ENCODE data around the gene PTPRG.
"Not testable (repeated sequence)": the region's sequence is repeated elsewhere in the genome, so short reads cannot be mapped to it uniquely, and the experiment has no call there.

The PTPRG gene

GRCh38 chr3:61547625-61548024 is 13.7 kb upstream of the PTPRG start:
- H2AFZ ChIP-seq (ENCODE audit: insufficient read depth, low read length, poor library complexity), result no peak overlapping the region
- no peaks in the 10 kb centered on the region for H3K27me3 ChIP-seq (ENCODE audit: insufficient read depth, low read length)
- H3K4me3 ChIP-seq (ENCODE audit: low read depth, low read length), result no peak overlapping the region

GRCh38 chr3:61552704-61553103 is 8.7 kb upstream of the PTPRG start:
- H3K18ac ChIP-seq (ENCODE audit: low read length); H2BK12ac ChIP-seq (ENCODE audit: low read length); H3K27ac ChIP-seq (ENCODE audit: low read depth, low read length); H2AK5ac ChIP-seq (ENCODE audit: low read length); H3K9ac ChIP-seq (ENCODE audit: low read length); H4K91ac ChIP-seq (ENCODE audit: low read depth, low read length); H3K27me3 ChIP-seq (ENCODE audit: insufficient read depth, low read length); H3K4me3 ChIP-seq (ENCODE audit: low read depth, low read length); H3K79me2 ChIP-seq (ENCODE audit: control insufficient read depth, insufficient read depth, low read length, poor library complexity); H2BK120ac ChIP-seq (ENCODE audit: insufficient read depth, low read length, poor library complexity); H3K4me1 ChIP-seq (ENCODE audit: control insufficient read depth in 1 of 2, insufficient read depth in 2 of 2, low read length in 2 of 2); H3K14ac ChIP-seq (ENCODE audit: low read length); H3K36me3 ChIP-seq (ENCODE audit: control insufficient read depth in 1 of 2, insufficient read depth in 2 of 2, low read length in 2 of 2); H4K12ac ChIP-seq (ENCODE audit: low read depth, low read length); DNase-seq; H3K4ac ChIP-seq (ENCODE audit: low read depth, low read length); H3K9me3 ChIP-seq (ENCODE audit: insufficient read depth, low read depth, low read length); H2BK5ac ChIP-seq (ENCODE audit: low read depth, low read length, poor library complexity); H4K8ac ChIP-seq (ENCODE audit: low read depth, low read length); H3K23ac ChIP-seq (ENCODE audit: low read length); H3K79me1 ChIP-seq (ENCODE audit: low read length); H2AFZ ChIP-seq (ENCODE audit: insufficient read depth, low read length, poor library complexity); H3K4me2 ChIP-seq (ENCODE audit: low read length): not testable (repeated sequence)
- no CpG with 5 or more reads among the region's 8 CpGs for WGBS (ENCODE audit: extremely low coverage, insufficient coverage, insufficient read length)

More at GRCh38 chr3:61547625-61548024, 13.7 kb upstream of the PTPRG start:
- H4K8ac ChIP-seq (ENCODE audit: low read depth, low read length), result no peak overlapping the region
- H3K9ac ChIP-seq (ENCODE audit: low read length), result no peak overlapping the region
- no peak overlapping the region for H3K27ac ChIP-seq (ENCODE audit: low read depth, low read length)
- H3K18ac ChIP-seq (ENCODE audit: low read length), result no peak overlapping the region
- no peak overlapping the region for H2BK5ac ChIP-seq (ENCODE audit: low read depth, low read length, poor library complexity)
- H4K91ac ChIP-seq (ENCODE audit: low read depth, low read length), result no peak overlapping the region
- H3K79me1 ChIP-seq (ENCODE audit: low read length), result no peaks in the 10 kb centered on the region
- H4K12ac ChIP-seq (ENCODE audit: low read depth, low read length), result no peak overlapping the region
- H3K4me2 ChIP-seq (ENCODE audit: low read length), result no peak overlapping the region
- no CpG with 5 or more reads among the region's 4 CpGs for WGBS (ENCODE audit: extremely low coverage, insufficient coverage, insufficient read length)
- no peak overlapping the region for H3K4ac ChIP-seq (ENCODE audit: low read depth, low read length)
- no peaks in the 10 kb centered on the region for H3K79me2 ChIP-seq (ENCODE audit: control insufficient read depth, insufficient read depth, low read length, poor library complexity)
- H2AK5ac ChIP-seq (ENCODE audit: low read length), result no peak overlapping the region
- H3K14ac ChIP-seq (ENCODE audit: low read length), result no peak overlapping the region
- no peak overlapping the region for H2BK120ac ChIP-seq (ENCODE audit: insufficient read depth, low read length, poor library complexity)
- H3K36me3 ChIP-seq (ENCODE audit: control insufficient read depth in 1 of 2, insufficient read depth in 2 of 2, low read length in 2 of 2), result no peaks in the 10 kb centered on the region
- H2BK12ac ChIP-seq (ENCODE audit: low read length), result no peak overlapping the region
- no peaks in the 10 kb centered on the region for H3K4me1 ChIP-seq (ENCODE audit: control insufficient read depth in 1 of 2, insufficient read depth in 2 of 2, low read length in 2 of 2)
- peaks cover 2% of the 10 kb centered on the region for H3K9me3 ChIP-seq (ENCODE audit: insufficient read depth, low read depth, low read length)
- H3K23ac ChIP-seq (ENCODE audit: low read length), result no peak overlapping the region
- DNase-seq, result no peak

- DNase-seq, result peak; percentile 9 to 10
- H2AK5ac ChIP-seq (ENCODE audit: low read length), result no peak overlapping the region
- H3K14ac ChIP-seq (ENCODE audit: low read length), result no peak overlapping the region
- peaks cover 3% of the 10 kb centered on the region for H3K9me3 ChIP-seq (ENCODE audit: insufficient read depth, low read depth, low read length)
- H2BK12ac ChIP-seq (ENCODE audit: low read length), result no peak overlapping the region
- peaks cover 12 to 22% of the 10 kb centered on the region in 2 experiments for H3K4me1 ChIP-seq (ENCODE audit: control insufficient read depth in 1 of 2, insufficient read depth in 2 of 2, low read length in 2 of 2)
- H3K9ac ChIP-seq (ENCODE audit: low read length), result no peak overlapping the region
- peak overlapping the region; percentile 3 for H3K23ac ChIP-seq (ENCODE audit: low read length)
- H3K27me3 ChIP-seq (ENCODE audit: insufficient read depth, low read length), result peaks cover 4% of the 10 kb centered on the region
- no peak overlapping the region for H2BK120ac ChIP-seq (ENCODE audit: insufficient read depth, low read length, poor library complexity)
- no CpG with 5 or more reads among the region's 7 CpGs for WGBS (ENCODE audit: extremely low coverage, insufficient coverage, insufficient read length)
- H2BK5ac ChIP-seq (ENCODE audit: low read depth, low read length, poor library complexity), result no peak overlapping the region
- H3K27ac ChIP-seq (ENCODE audit: low read depth, low read length), result peak overlapping the region; percentile 8
- H3K4me2 ChIP-seq (ENCODE audit: low read length), result peak overlapping the region; percentile 51
- H3K79me1 ChIP-seq (ENCODE audit: low read length), result peaks cover 21% of the 10 kb centered on the region
- H3K4me3 ChIP-seq (ENCODE audit: low read depth, low read length), result no peak overlapping the region
- H4K91ac ChIP-seq (ENCODE audit: low read depth, low read length), result no peak overlapping the region
- no peak overlapping the region for H3K18ac ChIP-seq (ENCODE audit: low read length)
- no peak overlapping the region for H4K8ac ChIP-seq (ENCODE audit: low read depth, low read length)
- peaks cover 14% of the 10 kb centered on the region for H3K79me2 ChIP-seq (ENCODE audit: control insufficient read depth, insufficient read depth, low read length, poor library complexity)
- H3K36me3 ChIP-seq (ENCODE audit: control insufficient read depth in 1 of 2, insufficient read depth in 2 of 2, low read length in 2 of 2), result no peaks in the 10 kb centered on the region
- H2AFZ ChIP-seq (ENCODE audit: insufficient read depth, low read length, poor library complexity), result no peak overlapping the region
- H4K12ac ChIP-seq (ENCODE audit: low read depth, low read length), result no peak overlapping the region
- no peak overlapping the region for H3K4ac ChIP-seq (ENCODE audit: low read depth, low read length)
Measured at GRCh38 chr3:61559136-61559731, 2.1 kb upstream of the PTPRG start.

- H2AFZ ChIP-seq (ENCODE audit: insufficient read depth, low read length, poor library complexity), result peak overlapping the region; percentile 23
- peak overlapping the region; percentile 87 for H3K9ac ChIP-seq (ENCODE audit: low read length)
- H2AK5ac ChIP-seq (ENCODE audit: low read length), result no peak overlapping the region
- peak overlapping the region; percentile 78 for H3K4me3 ChIP-seq (ENCODE audit: low read depth, low read length)
- peak overlapping the region; percentile 90 for H3K18ac ChIP-seq (ENCODE audit: low read length)
- H4K91ac ChIP-seq (ENCODE audit: low read depth, low read length), result peak overlapping the region; percentile 75
- no peak overlapping the region for H3K23ac ChIP-seq (ENCODE audit: low read length)
- H3K4me2 ChIP-seq (ENCODE audit: low read length), result peak overlapping the region; percentile 88
- peak overlapping the region; percentile 74 for H2BK120ac ChIP-seq (ENCODE audit: insufficient read depth, low read length, poor library complexity)
- peak overlapping the region; percentile 86 for H3K27ac ChIP-seq (ENCODE audit: low read depth, low read length)
- peak overlapping the region; percentile 77 for H4K8ac ChIP-seq (ENCODE audit: low read depth, low read length)
- peak overlapping the region; percentile 90 for H2BK5ac ChIP-seq (ENCODE audit: low read depth, low read length, poor library complexity)
- peaks cover 3% of the 10 kb centered on the region for H3K9me3 ChIP-seq (ENCODE audit: insufficient read depth, low read depth, low read length)
- DNase-seq, result peak; percentile 82 to 88
- no peaks in the 10 kb centered on the region for H3K36me3 ChIP-seq (ENCODE audit: control insufficient read depth in 1 of 2, insufficient read depth in 2 of 2, low read length in 2 of 2)
- no CpG with 5 or more reads among the region's 64 CpGs for WGBS (ENCODE audit: extremely low coverage, insufficient coverage, insufficient read length)
- peak overlapping the region; percentile 89 for H3K14ac ChIP-seq (ENCODE audit: low read length)
- peaks cover 4% of the 10 kb centered on the region for H3K27me3 ChIP-seq (ENCODE audit: insufficient read depth, low read length)
- peaks cover 14 to 27% of the 10 kb centered on the region in 2 experiments for H3K4me1 ChIP-seq (ENCODE audit: control insufficient read depth in 1 of 2, insufficient read depth in 2 of 2, low read length in 2 of 2)
- peak overlapping the region; percentile 58 for H4K12ac ChIP-seq (ENCODE audit: low read depth, low read length)
- H3K79me1 ChIP-seq (ENCODE audit: low read length), result peaks cover 21% of the 10 kb centered on the region
- peak overlapping the region; percentile 11 for H2BK12ac ChIP-seq (ENCODE audit: low read length)
- peaks cover 14% of the 10 kb centered on the region for H3K79me2 ChIP-seq (ENCODE audit: control insufficient read depth, insufficient read depth, low read length, poor library complexity)
- H3K4ac ChIP-seq (ENCODE audit: low read depth, low read length), result peak overlapping the region; percentile 24
Measured at GRCh38 chr3:61560517-61561373, 626 bp upstream of the PTPRG start.
